ENCODE measurements around the gene GRAP. TPM values are rescaled to one million over a fixed set of nuclear protein-coding genes. Genes with fewer than 3 reads are reported as not detected.
"Not testable (repeated sequence)": the region's sequence is repeated elsewhere in the genome, so short reads cannot be mapped to it uniquely, and the experiment has no call there.

GRAP gene
- polyA plus RNA-seq, 2 of the 4 experiments (the other 2 are of a cell fraction) = 0.19 TPM

GRCh38 chr17:19021622-19022083 is 25.1 kb downstream of the GRAP start:
- ChIA-PET CTCF (interaction anchor here (1.3 to 3.5 kb wide), 3 partner anchors 54 to 62 kb away, joined by 3 to 37 read pairs (median 9); no protein-coding TSS in a partner anchor), POLR2A (interaction anchor here (1.6 kb wide), 1 partner anchor 17 kb away, joined by 4 read pairs; the partner anchor contains the start of gene FAM83G)
- Histone ChIP-seq H3K9me3 (no peaks in the 10 kb centered on the region), H3K4me3 (no peak overlapping the region), H3K4me1 (no peaks in the 10 kb centered on the region), H3K27ac (no peak overlapping the region), H3K4me2 (no peak overlapping the region)
- TF ChIP-seq HOXA7 (CRISPR knock-in tag; IDR thresholded peaks at IDR 0.05) (no peak), ELK1 (IDR thresholded peaks at IDR 0.05; ENCODE audit: low read depth, low read length) (no peak), ZNF302 (CRISPR knock-in tag; IDR thresholded peaks at IDR 0.05) (no peak), HMGXB4 (CRISPR knock-in tag; IDR thresholded peaks at IDR 0.05; ENCODE audit: borderline replicate concordance) (no peak), FOSB (CRISPR knock-in tag; IDR thresholded peaks at IDR 0.05) (no peak), HEYL (CRISPR knock-in tag; IDR thresholded peaks at IDR 0.05) (no peak), ZC3H11A (IDR thresholded peaks at IDR 0.05) (no peak), E2F6 (IDR thresholded peaks at IDR 0.05; ENCODE audit: borderline replicate concordance, low read depth) (no peak), PHF8 (IDR thresholded peaks at IDR 0.05; ENCODE audit: borderline replicate concordance, low read depth) (no peak), CEBPB (IDR thresholded peaks at IDR 0.05) (no peak), RNF2 (IDR thresholded peaks at IDR 0.05; ENCODE audit: borderline replicate concordance, low read depth) (no peak), REST (IDR thresholded peaks at IDR 0.05) (no peak), ZSCAN20 (CRISPR knock-in tag; IDR thresholded peaks at IDR 0.05) (no peak), POLR2A (IDR thresholded peaks at IDR 0.05; ENCODE audit: low read length) (no peak), BCL3 (IDR thresholded peaks at IDR 0.05) (no peak), KDM5A (IDR thresholded peaks at IDR 0.05) (no peak), FOSL2 (IDR thresholded peaks at IDR 0.05) (no peak), FOSL2 (CRISPR knock-in tag; IDR thresholded peaks at IDR 0.05) (no peak), CBX8 (IDR thresholded peaks at IDR 0.05) (no peak)
- ATAC-seq (peak in 1 of 2 experiments; percentile 49; a peak in 3 of 6 replicates), DNase-seq (ENCODE audit: low read depth in 1 of 2, low spot score in 1 of 2) (no peak), FAIRE-seq (no peak)
- WGBS (ENCODE audit: missing lambda C conversion rate) = 88% methylated on average over 23 of the region's 24 CpGs

- CTCF ChIA-PET = interaction anchor here (1.3 to 1.7 kb wide), 2 partner anchors 53 to 60 kb away, joined by 3 to 9 read pairs; no protein-coding TSS in a partner anchor
- H3K4me3 ChIP-seq; H3K4me1 ChIP-seq; H3K4me2 ChIP-seq; FAIRE-seq; H3K9me3 ChIP-seq; POLR2A ChIA-PET; H3K27ac ChIP-seq; DNase-seq (ENCODE audit: low read depth in 1 of 2, low spot score in 1 of 2); ATAC-seq: not testable (repeated sequence)
- 80% methylated on average over 6 of the region's 7 CpGs for WGBS (ENCODE audit: missing lambda C conversion rate)
Observed at GRCh38 chr17:19021011-19021621, 25.6 kb downstream of the GRAP start.
